WTC11 (cell line): ENCODE measurements around the gene ZNF419. TPM values are rescaled to one million over a fixed set of nuclear protein-coding genes. Genes with fewer than 3 reads are reported as not detected.

Source experiments
- ATAC-seq: fragments of 200-7000 bp; cut with Tn5 transposase; 2 replicates; pipeline ENCODE4 v1.10.0; 2021; ENCODE audit warnings: mild to moderate bottlenecking, moderate library complexity
- CTCF ChIA-PET: fragments of 300-600 bp; sonication (Branson Sonifier 250); formaldehyde crosslinking; loops from one replicate; lab custom pipeline; 2021; ENCODE audit warnings: antibody characterized with exemption; lab: Charles Lee
- POLR2A ChIA-PET: fragments of 350-600 bp; sonication (Branson Sonifier 250); formaldehyde crosslinking; loops from one replicate; lab custom pipeline; 2021; ENCODE audit warnings: antibody characterized with exemption; lab: Charles Lee
- DNase-seq: peaks from one replicate; pipeline ENCODE4 v3.0.0; 2021; ENCODE audit warnings: low spot score
- H3K27ac Mint-ChIP-seq: 2 replicates; pipeline ENCODE4 v1.8.0; 2021; ENCODE audit warnings: mixed read lengths
- H3K27me3 Mint-ChIP-seq: 2 replicates; pipeline ENCODE4 v1.8.0; 2021; ENCODE audit warnings: low read depth, mild to moderate bottlenecking, moderate library complexity, mixed read lengths
- H3K36me3 Mint-ChIP-seq: 2 replicates; pipeline ENCODE4 v1.8.0; 2021; ENCODE audit warnings: mixed read lengths
- H3K4me1 Mint-ChIP-seq: 2 replicates; pipeline ENCODE4 v1.8.0; 2022; ENCODE audit warnings: mixed read lengths
- H3K4me3 Mint-ChIP-seq: 2 replicates; pipeline ENCODE4 v1.8.0; 2021; ENCODE audit warnings: mild to moderate bottlenecking, moderate library complexity, mixed read lengths
- H3K9me3 Mint-ChIP-seq: 2 replicates; pipeline ENCODE4 v1.8.0; 2021; ENCODE audit warnings: mixed read lengths
- ATF1 ChIP-seq: sonication (generic); formaldehyde crosslinking; IDR thresholded peaks from 2 replicates; pipeline ENCODE4 v1.8.1; 2023; ENCODE audit warnings: mild to moderate bottlenecking, moderate library complexity, missing genetic modification reagents
- GABPB1 ChIP-seq: sonication (generic); formaldehyde crosslinking; IDR thresholded peaks from 2 replicates; pipeline ENCODE4 v1.8.1; 2023; ENCODE audit warnings: mild to moderate bottlenecking, missing genetic modification reagents
- NFE2L1 ChIP-seq: sonication (generic); formaldehyde crosslinking; IDR thresholded peaks from 2 replicates; pipeline ENCODE4 v1.8.1; 2023; ENCODE audit warnings: missing genetic modification reagents
- NR1H2 ChIP-seq: sonication (generic); formaldehyde crosslinking; IDR thresholded peaks from 2 replicates; pipeline ENCODE4 v1.9.0; 2021; ENCODE audit warnings: mild to moderate bottlenecking, moderate library complexity, missing genetic modification reagents
- PRRX2 ChIP-seq: fragments of 250-450 bp; sonication (Bioruptor Pico); IDR thresholded peaks from 2 replicates; pipeline ENCODE4 v1.8.0; 2021; ENCODE audit warnings: mild to moderate bottlenecking
- RELA ChIP-seq: sonication (generic); formaldehyde crosslinking; IDR thresholded peaks from 2 replicates; pipeline ENCODE4 v1.8.1; 2022; ENCODE audit warnings: missing genetic modification reagents, mild to moderate bottlenecking, borderline replicate concordance
- SP1 ChIP-seq: sonication (generic); formaldehyde crosslinking; conservative IDR thresholded peaks from 2 replicates; pipeline ENCODE4 v1.8.1; 2022; ENCODE audit warnings: missing genetic modification reagents
- ZNF396 ChIP-seq: fragments of 250-450 bp; sonication (Bioruptor Pico); IDR thresholded peaks from 2 replicates; pipeline ENCODE4 v1.8.0; 2021; ENCODE audit warnings: mild to moderate bottlenecking, moderate library complexity, borderline replicate concordance
- total RNA-seq: library from RNA; stranded (reverse); gene quantifications from 3 replicates; pipeline ENCODE4 v1.2.3, GENCODE V29; 2021
- TF ChIP-seq, protein P1 (sequence below): fragments of 250-450 bp; sonication (Bioruptor Pico); IDR thresholded peaks from 2 replicates; pipeline ENCODE4 v1.9.0; 2021; ENCODE audit warnings: mild to moderate bottlenecking
- TF ChIP-seq, protein P2 (sequence below): sonication (generic); formaldehyde crosslinking; IDR thresholded peaks from 2 replicates; pipeline ENCODE4 v1.8.1; 2023; ENCODE audit warnings: mild to moderate bottlenecking, missing genetic modification reagents, moderate library complexity
- TF ChIP-seq, protein P3 (sequence below): sonication (generic); formaldehyde crosslinking; IDR thresholded peaks from 2 replicates; pipeline ENCODE4 v1.8.1; 2022; ENCODE audit warnings: mild to moderate bottlenecking, missing genetic modification reagents, moderate library complexity, borderline replicate concordance
- TF ChIP-seq, protein P4 (sequence below): sonication (generic); formaldehyde crosslinking; IDR thresholded peaks from 2 replicates; pipeline ENCODE4 v1.8.1; 2023; ENCODE audit warnings: mild to moderate bottlenecking, missing genetic modification reagents, borderline replicate concordance

The ZNF419 gene
- total RNA-seq, 1 experiment from 2014 or later = 11.3 TPM

DNA sequence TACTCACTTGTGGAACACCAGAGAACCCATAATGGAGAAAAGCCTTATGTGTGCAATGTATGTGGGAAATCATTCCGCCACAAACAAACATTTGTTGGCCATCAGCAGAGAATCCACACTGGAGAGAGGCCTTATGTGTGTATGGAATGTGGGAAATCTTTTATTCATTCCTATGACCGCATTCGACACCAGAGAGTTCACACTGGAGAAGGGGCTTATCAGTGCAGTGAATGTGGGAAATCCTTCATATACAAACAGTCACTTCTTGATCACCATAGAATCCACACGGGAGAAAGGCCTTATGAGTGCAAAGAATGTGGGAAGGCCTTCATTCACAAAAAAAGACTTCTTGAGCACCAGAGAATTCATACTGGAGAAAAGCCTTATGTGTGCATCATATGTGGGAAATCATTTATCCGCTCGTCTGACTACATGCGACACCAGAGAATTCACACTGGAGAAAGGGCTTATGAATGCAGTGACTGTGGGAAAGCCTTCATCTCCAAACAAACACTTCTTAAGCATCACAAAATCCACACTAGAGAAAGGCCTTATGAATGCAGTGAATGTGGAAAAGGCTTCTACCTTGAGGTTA, 50.5 kb downstream of the ZNF419 start:
- no peak for TF ChIP-seq NFE2L1 (CRISPR knock-in tag)
- TF ChIP-seq, protein P1, sequence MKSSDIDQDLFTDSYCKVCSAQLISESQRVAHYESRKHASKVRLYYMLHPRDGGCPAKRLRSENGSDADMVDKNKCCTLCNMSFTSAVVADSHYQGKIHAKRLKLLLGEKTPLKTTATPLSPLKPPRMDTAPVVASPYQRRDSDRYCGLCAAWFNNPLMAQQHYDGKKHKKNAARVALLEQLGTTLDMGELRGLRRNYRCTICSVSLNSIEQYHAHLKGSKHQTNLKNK (CRISPR knock-in tag) = no peak
- TF ChIP-seq, protein P2, sequence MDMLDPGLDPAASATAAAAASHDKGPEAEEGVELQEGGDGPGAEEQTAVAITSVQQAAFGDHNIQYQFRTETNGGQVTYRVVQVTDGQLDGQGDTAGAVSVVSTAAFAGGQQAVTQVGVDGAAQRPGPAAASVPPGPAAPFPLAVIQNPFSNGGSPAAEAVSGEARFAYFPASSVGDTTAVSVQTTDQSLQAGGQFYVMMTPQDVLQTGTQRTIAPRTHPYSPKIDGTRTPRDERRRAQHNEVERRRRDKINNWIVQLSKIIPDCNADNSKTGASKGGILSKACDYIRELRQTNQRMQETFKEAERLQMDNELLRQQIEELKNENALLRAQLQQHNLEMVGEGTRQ (CRISPR knock-in tag) = no peak
- TF ChIP-seq NR1H2 (CRISPR knock-in tag) = no peak
- TF ChIP-seq, protein P3, sequence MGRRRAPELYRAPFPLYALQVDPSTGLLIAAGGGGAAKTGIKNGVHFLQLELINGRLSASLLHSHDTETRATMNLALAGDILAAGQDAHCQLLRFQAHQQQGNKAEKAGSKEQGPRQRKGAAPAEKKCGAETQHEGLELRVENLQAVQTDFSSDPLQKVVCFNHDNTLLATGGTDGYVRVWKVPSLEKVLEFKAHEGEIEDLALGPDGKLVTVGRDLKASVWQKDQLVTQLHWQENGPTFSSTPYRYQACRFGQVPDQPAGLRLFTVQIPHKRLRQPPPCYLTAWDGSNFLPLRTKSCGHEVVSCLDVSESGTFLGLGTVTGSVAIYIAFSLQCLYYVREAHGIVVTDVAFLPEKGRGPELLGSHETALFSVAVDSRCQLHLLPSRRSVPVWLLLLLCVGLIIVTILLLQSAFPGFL (CRISPR knock-in tag) = no peak
- TF ChIP-seq ATF1 (CRISPR knock-in tag) = no peak
- no peak for TF ChIP-seq PRRX2
- no peak for TF ChIP-seq ZNF396 (CRISPR knock-in tag)
- no peak for TF ChIP-seq SP1 (CRISPR knock-in tag)
- no peak for TF ChIP-seq RELA (CRISPR knock-in tag)
- no peak for TF ChIP-seq GABPB1 (CRISPR knock-in tag)
- TF ChIP-seq, protein P4, sequence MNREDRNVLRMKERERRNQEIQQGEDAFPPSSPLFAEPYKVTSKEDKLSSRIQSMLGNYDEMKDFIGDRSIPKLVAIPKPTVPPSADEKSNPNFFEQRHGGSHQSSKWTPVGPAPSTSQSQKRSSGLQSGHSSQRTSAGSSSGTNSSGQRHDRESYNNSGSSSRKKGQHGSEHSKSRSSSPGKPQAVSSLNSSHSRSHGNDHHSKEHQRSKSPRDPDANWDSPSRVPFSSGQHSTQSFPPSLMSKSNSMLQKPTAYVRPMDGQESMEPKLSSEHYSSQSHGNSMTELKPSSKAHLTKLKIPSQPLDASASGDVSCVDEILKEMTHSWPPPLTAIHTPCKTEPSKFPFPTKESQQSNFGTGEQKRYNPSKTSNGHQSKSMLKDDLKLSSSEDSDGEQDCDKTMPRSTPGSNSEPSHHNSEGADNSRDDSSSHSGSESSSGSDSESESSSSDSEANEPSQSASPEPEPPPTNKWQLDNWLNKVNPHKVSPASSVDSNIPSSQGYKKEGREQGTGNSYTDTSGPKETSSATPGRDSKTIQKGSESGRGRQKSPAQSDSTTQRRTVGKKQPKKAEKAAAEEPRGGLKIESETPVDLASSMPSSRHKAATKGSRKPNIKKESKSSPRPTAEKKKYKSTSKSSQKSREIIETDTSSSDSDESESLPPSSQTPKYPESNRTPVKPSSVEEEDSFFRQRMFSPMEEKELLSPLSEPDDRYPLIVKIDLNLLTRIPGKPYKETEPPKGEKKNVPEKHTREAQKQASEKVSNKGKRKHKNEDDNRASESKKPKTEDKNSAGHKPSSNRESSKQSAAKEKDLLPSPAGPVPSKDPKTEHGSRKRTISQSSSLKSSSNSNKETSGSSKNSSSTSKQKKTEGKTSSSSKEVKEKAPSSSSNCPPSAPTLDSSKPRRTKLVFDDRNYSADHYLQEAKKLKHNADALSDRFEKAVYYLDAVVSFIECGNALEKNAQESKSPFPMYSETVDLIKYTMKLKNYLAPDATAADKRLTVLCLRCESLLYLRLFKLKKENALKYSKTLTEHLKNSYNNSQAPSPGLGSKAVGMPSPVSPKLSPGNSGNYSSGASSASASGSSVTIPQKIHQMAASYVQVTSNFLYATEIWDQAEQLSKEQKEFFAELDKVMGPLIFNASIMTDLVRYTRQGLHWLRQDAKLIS (CRISPR knock-in tag) = no peak
- no peak overlapping the region for H3K4me3 Mint-ChIP-seq
- H3K27ac Mint-ChIP-seq = no peak overlapping the region
- ATAC-seq = no peak
- peaks cover 90% of the 10 kb centered on the region for H3K36me3 Mint-ChIP-seq
- peaks cover 3% of the 10 kb centered on the region; the same call in 1 of the 2 replicates for H3K27me3 Mint-ChIP-seq
- peaks cover 60% of the 10 kb centered on the region for H3K9me3 Mint-ChIP-seq
- no peaks in the 10 kb centered on the region for H3K4me1 Mint-ChIP-seq
- DNase-seq = no peak
- POLR2A ChIA-PET = no interaction called here
- CTCF ChIA-PET = no interaction called here

Other genes with a start within 250 kb of the ZNF419 start
- 16.1 to 18.2 TPM (median 17.9 TPM) in 3 replicates for gene ZNF805, start 247.1 kb upstream of the ZNF419 start, total RNA-seq
- 50.8 to 62.9 TPM (median 52.2 TPM) in 3 replicates for gene ZNF460, start 207.3 kb upstream of the ZNF419 start, total RNA-seq
- 8.3 to 8.9 TPM (median 8.4 TPM) in 3 replicates for gene ZNF543, start 167.3 kb upstream of the ZNF419 start, total RNA-seq
- gene ZNF304, start 136.5 kb upstream of the ZNF419 start, total RNA-seq = 10.4 to 11.0 TPM (median 10.8 TPM) in 3 replicates
- gene TRAPPC2B, start 124.2 kb upstream of the ZNF419 start, total RNA-seq = 10.5 to 11.7 TPM (median 10.5 TPM) in 3 replicates
- 2.3 to 2.7 TPM (median 2.4 TPM) in 3 replicates for gene ZNF547, start 124.2 kb upstream of the ZNF419 start, total RNA-seq
- 10.8 to 14.2 TPM (median 11.3 TPM) in 3 replicates for gene ZNF548, start 97.9 kb upstream of the ZNF419 start, total RNA-seq
- gene ZNF17, start 76.6 kb upstream of the ZNF419 start, total RNA-seq = 6.7 to 10.3 TPM (median 7.7 TPM) in 3 replicates
- gene ZNF749, start 52.4 kb upstream of the ZNF419 start, total RNA-seq = 32.3 to 34.7 TPM (median 34.6 TPM) in 3 replicates
- 0.73 to 0.89 TPM (median 0.83 TPM) in 3 replicates for gene VN1R1, start 30.6 kb upstream of the ZNF419 start, total RNA-seq
- gene ZNF772, start 10.2 kb upstream of the ZNF419 start, total RNA-seq = 13.1 to 15.0 TPM (median 14.0 TPM) in 3 replicates
- 6.3 to 8.6 TPM (median 6.8 TPM) in 3 replicates for gene ZNF773, start 12.2 kb downstream of the ZNF419 start, total RNA-seq
- 8.8 to 9.7 TPM (median 9.2 TPM) in 3 replicates for gene ZNF549, start 39.6 kb downstream of the ZNF419 start, total RNA-seq
- gene ZNF550, start 72.1 kb downstream of the ZNF419 start, total RNA-seq = 13.0 to 17.5 TPM (median 15.5 TPM) in 3 replicates
- 8.3 to 10.0 TPM (median 9.1 TPM) in 3 replicates for gene ZNF416, start 91.2 kb downstream of the ZNF419 start, total RNA-seq
- 30.0 to 31.5 TPM (median 31.1 TPM) in 3 replicates for gene ZIK1, start 96.4 kb downstream of the ZNF419 start, total RNA-seq
- gene ZNF530, start 112.1 kb downstream of the ZNF419 start, total RNA-seq = 10.4 to 12.0 TPM (median 11.2 TPM) in 3 replicates
- 46.8 to 53.1 TPM (median 52.5 TPM) in 3 replicates for gene ZNF134, start 126.5 kb downstream of the ZNF419 start, total RNA-seq
- gene ZNF211, start 145.4 kb downstream of the ZNF419 start, total RNA-seq = 13.5 to 17.6 TPM (median 14.3 TPM) in 3 replicates
- 0.09 to 0.13 TPM in 2 of 3 replicates, not detected in the other for gene ZSCAN4, start 181.2 kb downstream of the ZNF419 start, total RNA-seq
- 30.2 to 32.4 TPM (median 31.3 TPM) in 3 replicates for gene ZNF551, start 194.2 kb downstream of the ZNF419 start, total RNA-seq
- 20.0 to 22.0 TPM (median 21.4 TPM) in 3 replicates for gene ZNF154, start 221.5 kb downstream of the ZNF419 start, total RNA-seq
- gene ZNF671, start 239.9 kb downstream of the ZNF419 start, total RNA-seq = 6.8 to 9.1 TPM (median 7.1 TPM) in 3 replicates